Smooth muscle cell (in vitro differentiated cells): ENCODE measurements around the gene ZNF541. TPM values are rescaled to one million over a fixed set of nuclear protein-coding genes. Genes with fewer than 3 reads are reported as not detected.
A peak's percentile ranks its signal among the peaks of the same experiment; 100 is the strongest.
"Not testable (repeated sequence)": the region's sequence is repeated elsewhere in the genome, so short reads cannot be mapped to it uniquely, and the experiment has no call there.

Source experiments
- DNase-seq: peaks from one replicate; lab custom pipeline; 2025; ENCODE audit not compliant: unreplicated experiment; lab: John Stamatoyannopoulos, UW
- H2AFZ ChIP-seq: fragments of 200-600 bp; sonication (generic); 2 replicates; pipeline ENCODE4 v1.6.0; 2016; ENCODE audit warnings: antibody characterized with exemption, low read depth, mild to moderate bottlenecking
- H3F3A ChIP-seq: fragments of 200-600 bp; sonication (generic); 2 replicates; pipeline ENCODE4 v1.6.0; 2017; ENCODE audit warnings: antibody characterized with exemption, low read depth
- H3K27ac ChIP-seq: fragments of 200-600 bp; sonication (generic); 2 replicates; pipeline ENCODE4 v1.5.1; 2016; ENCODE audit warnings: low read depth, mild to moderate bottlenecking
- H3K27me3 ChIP-seq: fragments of 200-600 bp; sonication (generic); 2 replicates; pipeline ENCODE4 v1.6.1; 2016; ENCODE audit warnings: low read depth, mild to moderate bottlenecking
- H3K36me3 ChIP-seq: fragments of 200-600 bp; sonication (generic); 2 replicates; pipeline ENCODE4 v1.5.1; 2016; ENCODE audit warnings: low read depth
- H3K4me1 ChIP-seq: fragments of 200-600 bp; sonication (generic); 2 replicates; pipeline ENCODE4 v1.5.1; 2016; ENCODE audit warnings: low read depth
- H3K4me2 ChIP-seq: fragments of 200-600 bp; sonication (generic); 2 replicates; pipeline ENCODE4 v1.6.0; 2016; ENCODE audit warnings: mild to moderate bottlenecking
- H3K4me3 ChIP-seq: fragments of 200-600 bp; sonication (generic); 2 replicates; pipeline ENCODE4 v1.5.1; 2016; ENCODE audit warnings: mild to moderate bottlenecking
- H3K79me2 ChIP-seq: fragments of 200-600 bp; sonication (generic); 2 replicates; pipeline ENCODE4 v1.6.0; 2016; ENCODE audit warnings: low read depth, mild to moderate bottlenecking
- H3K9ac ChIP-seq: fragments of 200-600 bp; sonication (generic); 2 replicates; pipeline ENCODE4 v1.6.0; 2016; ENCODE audit warnings: low read depth
- H3K9me3 ChIP-seq: fragments of 200-600 bp; sonication (generic); replicated peaks from 2 replicates; pipeline ENCODE4 v1.5.1; 2016; ENCODE audit warnings: low read depth
- H4K20me1 ChIP-seq: fragments of 200-600 bp; sonication (generic); 2 replicates; pipeline ENCODE4 v1.6.0; 2016; ENCODE audit warnings: low read depth
- whole genome bisulfite sequencing: methylation state at CpG from one replicate; pipeline ENCODE4 v1.1.7; 2016; ENCODE audit warnings: low lambda C conversion rate; 5-methylcytosine and 5-hydroxymethylcytosine counted together
- polyA plus RNA-seq: library from polyadenylated mRNA; unstranded; fragments of >200 nt; fragmentation: Nextera tagmentation; extraction: Ambion mirVana; gene quantifications from 2 replicates; pipeline ENCODE4 v1.2.1, GENCODE V29; 2016
- total RNA-seq: library from RNA; depleted of rRNA; stranded (reverse); fragments of >200 nt; gene quantifications from 2 replicates; pipeline ENCODE4 v1.2.3, GENCODE V29; 2014
- TF ChIP-seq, protein P1 (sequence below): fragments of 200-600 bp; sonication (generic); IDR thresholded peaks from 2 replicates; pipeline ENCODE4 v1.5.1; 2017; ENCODE audit warnings: borderline replicate concordance, mild to moderate bottlenecking, antibody characterized with exemption; ENCODE audit not compliant: insufficient read depth, poor library complexity, severe bottlenecking

Gene ZNF541
- total and polyA plus RNA-seq, 2 experiments from 2014 or later, result not detected

DNA sequence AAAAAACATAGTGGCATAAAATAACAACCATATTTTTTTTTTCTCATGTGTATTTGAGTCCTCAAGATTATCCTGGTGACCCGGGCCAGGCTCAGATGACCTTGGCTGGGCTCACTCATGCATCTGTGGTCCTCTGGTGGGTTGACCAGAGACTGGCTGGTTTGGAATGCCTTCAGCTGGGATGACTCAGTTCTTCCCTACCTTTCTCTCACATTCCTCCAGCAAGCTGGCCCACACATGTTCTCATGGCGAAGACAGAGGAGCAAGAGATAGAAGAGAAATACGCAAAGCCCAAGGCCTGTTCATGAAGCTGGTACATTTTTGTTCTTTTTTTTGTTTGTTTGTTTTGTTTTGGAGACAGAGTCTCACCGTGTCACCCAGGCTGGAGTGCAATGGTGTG, 14.3 kb upstream of the ZNF541 start:
- TF ChIP-seq, protein P1, sequence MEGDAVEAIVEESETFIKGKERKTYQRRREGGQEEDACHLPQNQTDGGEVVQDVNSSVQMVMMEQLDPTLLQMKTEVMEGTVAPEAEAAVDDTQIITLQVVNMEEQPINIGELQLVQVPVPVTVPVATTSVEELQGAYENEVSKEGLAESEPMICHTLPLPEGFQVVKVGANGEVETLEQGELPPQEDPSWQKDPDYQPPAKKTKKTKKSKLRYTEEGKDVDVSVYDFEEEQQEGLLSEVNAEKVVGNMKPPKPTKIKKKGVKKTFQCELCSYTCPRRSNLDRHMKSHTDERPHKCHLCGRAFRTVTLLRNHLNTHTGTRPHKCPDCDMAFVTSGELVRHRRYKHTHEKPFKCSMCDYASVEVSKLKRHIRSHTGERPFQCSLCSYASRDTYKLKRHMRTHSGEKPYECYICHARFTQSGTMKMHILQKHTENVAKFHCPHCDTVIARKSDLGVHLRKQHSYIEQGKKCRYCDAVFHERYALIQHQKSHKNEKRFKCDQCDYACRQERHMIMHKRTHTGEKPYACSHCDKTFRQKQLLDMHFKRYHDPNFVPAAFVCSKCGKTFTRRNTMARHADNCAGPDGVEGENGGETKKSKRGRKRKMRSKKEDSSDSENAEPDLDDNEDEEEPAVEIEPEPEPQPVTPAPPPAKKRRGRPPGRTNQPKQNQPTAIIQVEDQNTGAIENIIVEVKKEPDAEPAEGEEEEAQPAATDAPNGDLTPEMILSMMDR, result no peak
- Histone ChIP-seq H3K4me1 (no peaks in the 10 kb centered on the region), H3K27me3 (no peaks in the 10 kb centered on the region), H3K4me2 (no peak overlapping the region), H3K9me3 (no peaks in the 10 kb centered on the region), H3K79me2 (no peaks in the 10 kb centered on the region), H3K27ac (no peak overlapping the region), H4K20me1 (no peaks in the 10 kb centered on the region), H2AFZ (no peak overlapping the region), H3F3A (no peaks in the 10 kb centered on the region), H3K36me3 (no peaks in the 10 kb centered on the region), H3K9ac (no peak overlapping the region), H3K4me3 (no peak overlapping the region)
- 68% methylated on average over 4 of the region's 4 CpGs for WGBS
- no peak for DNase-seq

DNA sequence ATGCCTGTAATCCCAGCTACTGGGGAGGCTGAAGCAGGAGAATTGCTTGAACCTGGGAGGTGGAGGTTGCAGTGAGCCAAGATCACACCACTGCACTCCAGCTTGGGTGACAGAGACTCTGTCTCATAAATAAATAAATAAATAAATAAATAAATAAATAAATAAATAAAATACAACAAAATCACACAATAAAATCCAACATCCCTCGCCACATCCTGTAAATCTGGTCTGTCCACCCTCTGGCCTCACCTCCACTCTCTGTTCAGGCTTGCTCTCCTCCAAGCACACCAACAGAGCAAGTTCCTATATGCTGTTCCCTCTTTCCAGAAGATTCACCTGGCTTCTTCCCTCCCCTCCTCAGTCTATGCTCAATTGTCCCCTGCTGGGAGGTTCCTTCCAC, 10.2 kb upstream of the ZNF541 start:
- H3K4me3 ChIP-seq, H3K4me1 ChIP-seq, H4K20me1 ChIP-seq, H3K79me2 ChIP-seq, H3K27me3 ChIP-seq, DNase-seq, H3K9me3 ChIP-seq, H3F3A ChIP-seq, H3K36me3 ChIP-seq, H3K9ac ChIP-seq, H2AFZ ChIP-seq: not testable (repeated sequence)
- Histone ChIP-seq H3K27ac (peak overlapping the region; percentile 31), H3K4me2 (peak overlapping the region; percentile 54)
- WGBS, result 71% methylated on average over 1 of the region's 1 CpG

DNA sequence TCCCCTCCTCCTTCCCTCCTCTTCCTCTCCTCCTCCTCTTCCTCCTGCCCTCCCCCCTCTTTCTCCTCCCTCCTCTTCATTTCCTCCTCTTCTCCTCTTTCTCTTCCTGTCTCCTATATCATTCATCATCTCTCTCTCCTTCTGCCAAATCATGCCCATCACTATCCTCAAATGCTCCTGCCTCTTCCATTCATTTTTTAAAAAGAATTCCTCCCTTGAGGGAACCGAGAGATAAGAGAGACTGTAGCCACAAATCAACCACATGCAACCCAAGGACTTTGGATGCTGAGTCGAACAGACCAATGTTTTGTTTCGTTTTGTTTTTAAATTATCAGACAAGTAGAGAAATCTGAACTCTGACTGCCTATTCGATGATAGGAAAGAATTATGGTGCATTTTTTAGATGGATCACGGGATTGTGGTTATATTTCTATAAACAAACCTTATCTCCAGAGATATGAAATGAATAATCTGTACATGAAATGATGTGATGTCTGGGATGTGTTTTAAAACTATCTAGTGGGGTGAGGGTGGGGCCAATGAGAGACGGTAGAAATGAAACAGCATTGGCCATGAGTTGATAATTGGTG, 9.5 kb upstream of the ZNF541 start:
- TF ChIP-seq, protein P1, result no peak
- H3K4me1 ChIP-seq, result no peaks in the 10 kb centered on the region
- no peaks in the 10 kb centered on the region for H3F3A ChIP-seq
- H3K9me3 ChIP-seq, result no peaks in the 10 kb centered on the region
- no peak overlapping the region for H3K9ac ChIP-seq
- no peaks in the 10 kb centered on the region for H3K27me3 ChIP-seq
- H3K4me2 ChIP-seq, result peak overlapping the region; percentile 54
- DNase-seq, result no peak
- H3K36me3 ChIP-seq, result no peaks in the 10 kb centered on the region
- 8% methylated on average over 6 of the region's 6 CpGs for WGBS
- H3K4me3 ChIP-seq, result peak overlapping the region; percentile 3
- peak overlapping the region; percentile 31 for H3K27ac ChIP-seq
- H2AFZ ChIP-seq, result no peak overlapping the region
- no peaks in the 10 kb centered on the region for H4K20me1 ChIP-seq
- no peaks in the 10 kb centered on the region for H3K79me2 ChIP-seq

DNA sequence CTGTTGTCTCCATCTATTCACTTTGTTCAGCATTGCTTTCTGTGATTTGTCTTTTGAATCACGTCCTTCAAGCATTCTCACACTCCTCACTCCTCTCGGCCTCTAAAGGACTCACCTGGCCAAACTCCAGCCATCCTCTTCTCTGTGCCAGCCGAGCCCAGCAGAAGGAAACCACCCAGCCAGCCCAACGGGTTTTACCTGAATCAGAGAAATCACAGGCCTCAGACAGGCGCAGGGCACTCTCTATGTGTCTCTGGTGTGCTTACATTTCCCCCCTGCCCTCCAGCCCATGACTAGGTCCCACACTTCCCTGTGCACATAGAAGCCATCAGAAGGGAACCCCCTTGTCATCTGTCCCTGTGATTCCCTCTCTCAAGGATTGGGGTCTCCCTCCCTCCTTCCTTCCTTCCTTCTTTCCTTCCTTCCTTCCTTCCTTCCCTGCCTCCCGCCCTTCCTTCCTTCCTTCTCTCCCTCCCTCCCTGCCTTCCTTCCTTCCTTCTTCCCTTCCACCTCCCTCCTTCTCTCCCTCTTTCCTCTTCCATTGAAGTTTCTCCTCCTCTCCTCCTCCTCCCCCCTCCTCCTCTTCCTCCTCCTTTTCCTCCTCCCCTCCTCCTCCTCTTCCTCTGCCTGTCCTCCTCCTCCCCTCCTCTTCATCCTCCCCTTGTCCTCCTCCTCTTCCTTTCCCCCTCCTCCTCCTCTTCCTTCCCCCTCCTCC, 8.8 kb upstream of the ZNF541 start:
- no peak overlapping the region for H3K9ac ChIP-seq
- TF ChIP-seq, protein P1, result no peak
- H3K27ac ChIP-seq, result no peak overlapping the region
- H3K4me3 ChIP-seq, result no peak overlapping the region
- no peaks in the 10 kb centered on the region for H3K27me3 ChIP-seq
- H4K20me1 ChIP-seq, result no peaks in the 10 kb centered on the region
- no peaks in the 10 kb centered on the region for H3K36me3 ChIP-seq
- 72% methylated on average over 5 of the region's 6 CpGs for WGBS
- H3K4me2 ChIP-seq, result no peak overlapping the region
- no peak overlapping the region for H2AFZ ChIP-seq
- no peaks in the 10 kb centered on the region for H3K79me2 ChIP-seq
- DNase-seq, result no peak
- H3K9me3 ChIP-seq, result no peaks in the 10 kb centered on the region
- no peaks in the 10 kb centered on the region for H3F3A ChIP-seq
- H3K4me1 ChIP-seq, result no peaks in the 10 kb centered on the region
